ENCODE results near the gene PDK2.
A peak's percentile ranks its signal among the peaks of the same experiment; 100 is the strongest.

The PDK2 gene

GRCh38 chr17:50150354-50151040, 55.3 kb downstream of the PDK2 start, which contains the start of gene PPP1R9B:
TSS of gene PPP1R9B (minus strand) at chr17:50150677. CDS start at chr17:50150513, 164 bp downstream.
- DNase-seq (ENCODE audit: low read depth): no peak

- DNase-seq (ENCODE audit: low read depth): peak; percentile 92
Observed at GRCh38 chr17:50151041-50151936, 56.1 kb downstream of the PDK2 start.

DNA sequence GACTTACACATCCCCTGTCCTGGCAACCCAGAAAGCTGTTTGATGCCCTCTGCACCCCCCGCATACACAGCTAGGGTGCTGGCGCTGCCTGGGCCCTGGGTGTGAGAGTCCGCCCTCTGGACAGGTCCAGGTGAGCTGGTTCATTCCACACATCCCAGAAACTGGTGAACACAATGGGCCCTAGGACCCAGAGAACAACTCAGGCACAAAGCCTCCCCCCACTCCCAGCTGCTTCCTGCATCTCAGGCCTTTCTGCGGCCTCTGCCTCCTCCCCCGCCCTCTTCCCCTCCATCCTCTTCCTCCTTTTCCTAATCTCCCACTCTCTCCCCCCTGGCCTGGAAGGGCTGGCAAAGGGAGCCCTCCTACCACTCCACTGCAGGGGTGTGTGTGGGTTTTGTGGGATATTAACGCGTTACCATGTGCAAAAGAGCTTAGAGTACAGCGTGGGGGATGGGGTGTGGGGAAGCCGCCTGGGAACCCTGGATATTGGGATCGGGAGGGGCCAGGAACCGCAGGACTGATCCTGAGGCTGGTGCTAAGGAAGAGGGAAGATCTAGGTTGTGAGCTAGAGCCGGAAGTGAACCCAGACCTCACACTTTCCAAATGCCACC, 56.9 kb downstream of the PDK2 start:
- peak; percentile 93 for DNase-seq (ENCODE audit: low read depth)

DNA sequence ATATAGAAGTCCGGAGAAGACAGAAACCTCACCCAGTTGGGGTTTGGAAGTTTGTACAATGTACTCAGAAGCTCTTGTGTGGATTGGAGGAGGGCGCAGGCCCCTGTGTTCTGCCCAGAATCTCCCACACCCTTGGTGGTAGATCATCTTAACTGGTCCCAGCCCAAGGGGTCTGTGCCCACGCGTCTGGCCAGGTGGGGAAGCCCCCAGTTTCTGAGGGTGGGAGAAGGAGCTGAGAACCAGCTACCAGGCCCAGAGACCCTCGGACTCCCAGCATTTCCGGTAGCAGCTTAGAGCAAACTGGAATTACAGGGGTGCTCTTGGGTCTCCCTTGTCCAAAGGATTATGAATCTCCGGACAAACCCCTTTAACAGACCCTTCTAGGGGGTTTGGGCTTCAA, 57.6 kb downstream of the PDK2 start:
- DNase-seq (ENCODE audit: low read depth): no peak

- DNase-seq (ENCODE audit: low read depth): no peak
Observed at GRCh38 chr17:50153650-50154575, 58.8 kb downstream of the PDK2 start.

DNA sequence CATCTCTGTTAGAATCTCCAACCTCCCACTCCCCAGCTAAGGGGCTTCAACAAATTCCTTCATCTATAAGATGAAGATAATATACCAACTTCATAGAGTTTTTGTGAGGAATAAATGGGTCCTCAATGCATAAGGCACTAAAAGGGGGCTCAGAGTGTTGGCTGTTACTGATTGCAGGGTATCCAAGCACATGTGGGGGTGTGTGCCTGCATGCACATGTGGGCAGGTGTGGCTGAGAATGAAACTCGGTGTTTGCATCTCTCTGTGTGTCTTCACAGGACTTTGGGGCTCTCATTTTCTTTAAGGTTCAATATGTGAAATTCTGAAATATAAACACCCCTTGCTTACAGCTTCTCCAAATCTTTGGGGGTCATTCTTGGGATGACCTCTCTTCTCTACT, 59.5 kb downstream of the PDK2 start:
- DNase-seq (ENCODE audit: low read depth): no peak

DNA sequence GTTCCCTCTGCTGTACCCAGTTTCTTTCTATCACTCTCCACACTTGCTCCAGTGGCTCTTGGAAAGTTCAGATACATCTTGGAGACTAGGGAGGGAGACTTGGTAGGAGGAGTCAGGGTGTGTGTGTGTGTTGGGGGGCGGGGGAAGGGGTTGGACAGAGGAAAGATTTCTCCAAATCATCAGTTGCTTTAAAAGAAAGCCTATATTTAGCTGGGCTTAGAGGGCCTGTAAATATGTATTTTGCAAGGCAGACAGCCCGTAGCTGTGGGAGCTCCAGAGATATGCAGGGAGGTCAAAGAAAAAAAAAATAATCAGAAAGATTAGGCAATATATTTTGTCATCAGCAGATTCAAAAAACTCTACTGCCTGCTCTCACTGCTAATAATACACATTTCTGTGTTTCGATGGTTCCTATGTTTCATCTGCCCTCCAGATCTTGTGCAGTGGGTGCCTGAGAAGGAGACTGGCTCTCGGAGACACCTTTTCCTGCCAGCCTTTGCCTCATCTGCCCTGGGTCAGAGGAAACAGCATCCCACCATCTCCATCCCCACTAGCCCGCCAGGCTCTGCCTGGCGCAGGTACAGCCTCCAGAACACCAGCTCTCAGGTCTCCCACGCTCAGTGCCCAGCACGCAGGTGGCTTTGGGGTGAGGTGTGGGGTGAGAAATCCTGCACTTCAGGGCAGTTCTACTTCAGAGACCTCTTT, 60.1 kb downstream of the PDK2 start:
- peak; percentile 92 for DNase-seq (ENCODE audit: low read depth)

GRCh38 chr17:50157891-50158290, 62.7 kb downstream of the PDK2 start:
- DNase-seq (ENCODE audit: low read depth): no peak

DNA sequence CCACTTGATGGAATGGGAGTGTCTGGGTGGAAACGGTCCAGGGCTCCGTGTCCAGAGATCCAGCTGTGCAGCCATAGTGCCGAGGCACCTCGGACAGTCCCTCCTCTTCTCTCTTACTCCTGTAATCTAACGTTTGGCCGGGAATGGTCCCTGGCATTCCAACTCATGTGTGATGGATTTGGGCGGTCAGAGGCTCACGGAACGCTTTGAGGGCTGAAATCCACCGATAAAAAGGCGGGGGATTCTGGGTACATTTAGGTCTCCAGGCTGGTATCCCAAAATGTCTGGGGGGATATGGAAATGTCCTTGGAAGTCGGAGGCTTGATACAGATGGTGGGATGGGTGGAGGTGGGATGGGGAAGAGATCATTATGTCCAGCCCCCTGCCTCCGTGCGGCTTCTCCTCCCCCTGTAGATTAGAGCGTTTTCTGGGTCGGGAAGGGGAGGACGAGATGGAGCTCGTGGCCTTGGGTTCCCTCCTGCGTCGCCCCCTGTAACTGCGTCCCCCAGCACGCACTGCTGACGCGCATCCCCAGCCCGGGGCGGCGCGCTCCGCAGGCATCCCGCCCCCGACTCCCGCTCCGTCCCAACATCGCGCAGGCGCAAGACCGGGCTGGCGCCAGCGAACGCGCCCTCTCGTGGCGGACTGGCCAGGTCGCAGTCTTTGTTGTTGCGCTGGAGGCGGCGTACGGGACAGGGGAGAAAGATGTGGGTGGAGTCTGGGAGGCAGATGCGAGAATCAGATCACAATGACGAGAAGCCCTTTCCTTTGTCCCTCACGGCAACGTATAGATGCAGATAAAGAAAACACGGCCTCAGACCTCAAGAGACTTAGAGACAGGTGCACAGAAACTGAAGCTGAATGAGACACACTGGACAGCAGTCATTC, 66.1 kb downstream of the PDK2 start:
- DNase-seq (ENCODE audit: low read depth): peak; percentile 74
